H1 (cell line): ENCODE results near the gene THAP2. TPM values are rescaled to one million over a fixed set of nuclear protein-coding genes. Genes with fewer than 3 reads are reported as not detected.

Experiments used
- BACH1 ChIP-seq: IDR thresholded peaks from 2 replicates; pipeline ENCODE4 v1.6.1; 2012; ENCODE audit warnings: low read length, improper control_type of control experiment
- BRCA1 ChIP-seq: IDR thresholded peaks from 2 replicates; pipeline ENCODE4 v1.6.1; 2012; ENCODE audit warnings: low read depth, low read length, improper control_type of control experiment
- HDAC2 ChIP-seq, 2 experiments: fragments of 300-600 bp in 1 of 2; sonication (generic) in 1 of 2; IDR thresholded peaks; 2 replicates each; pipeline ENCODE4 v1.6.1; 2011 to 2012; ENCODE audit warnings: low read depth in 2 of 2, low read length in 2 of 2, mild to moderate bottlenecking in 2 of 2, moderate library complexity in 2 of 2, borderline replicate concordance in 1 of 2, inconsistent platforms in 1 of 2
- polyA plus RNA-seq, 7 experiments: library from polyadenylated mRNA; depleted of rRNA in 3 of 7; stranded (reverse) in 5 of 7; unstranded in 2 of 7; fragments of >200 nt in 5 of 7; fragments of 200-250 nt in 2 of 7; gene quantifications; 1 replicate in 5 of 7; 2 replicates in 1 of 7; 4 replicates in 1 of 7; pipeline versions ENCODE4 v1.2.1 to v1.2.3, GENCODE V29; 2011 to 2013; ENCODE audit warnings: missing spikeins in 2 of 7, mixed read lengths in 2 of 7
- total RNA-seq: library from RNA; stranded (reverse); fragmentation: NEBNext Ultra II Directional; extraction: Animal tissue kit (Norgen Biotek cat#: 25700); gene quantifications from 2 replicates; pipeline ENCODE4 v1.2.1, GENCODE V29; 2021
- TF ChIP-seq, protein P1 (sequence below), 3 experiments: IDR thresholded peaks; 1 replicate in 2 of 3; 2 replicates in 1 of 3; pipeline versions ENCODE4 v1.5.1 to v1.6.1; 2011; ENCODE audit warnings: low read length in 3 of 3, mild to moderate bottlenecking in 3 of 3, inconsistent platforms in 2 of 3, low read depth in 1 of 3, moderate library complexity in 1 of 3; ENCODE audit not compliant: insufficient read depth in 1 of 3; ENCODE audit errors: control extremely low read depth in 1 of 3
- TF ChIP-seq, protein P2 (sequence below): IDR thresholded peaks from 2 replicates; pipeline ENCODE4 v1.6.1; 2012; ENCODE audit warnings: inconsistent platforms

Gene THAP2
- total and polyA plus RNA-seq, 2 of the 8 experiments (the other 6 are each of a cell fraction or from before 2014, with no cell fraction given), result 1.8 to 5.3 TPM

DNA sequence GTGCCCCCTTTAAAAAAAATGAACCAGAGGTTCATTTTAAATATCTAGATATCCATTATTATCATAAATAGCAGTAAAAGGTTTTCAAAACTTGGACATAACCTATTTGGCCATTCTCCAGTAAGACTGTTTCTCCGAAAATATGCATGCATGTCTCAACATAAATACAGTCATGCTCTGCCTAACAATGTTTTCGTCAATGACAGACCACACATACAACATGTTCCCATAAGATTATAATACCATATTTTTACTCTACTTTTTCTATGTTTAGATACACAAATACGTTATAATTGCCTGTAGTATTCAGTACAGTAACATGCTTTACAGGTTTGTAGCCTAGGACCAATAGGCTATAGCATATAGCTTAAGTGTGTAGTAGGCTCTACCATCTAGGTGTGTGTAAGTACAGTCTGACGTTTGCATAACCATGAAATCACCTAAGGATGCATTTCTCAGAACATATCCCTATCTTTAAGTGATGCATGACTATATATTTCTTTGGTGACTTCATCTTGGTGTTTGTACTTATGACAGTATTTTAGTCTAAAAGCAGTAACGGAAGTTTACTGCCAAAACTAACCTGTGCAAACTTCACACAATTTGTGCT is 25.0 kb downstream of the THAP2 start (continued):
- TF ChIP-seq HDAC2 (IDR thresholded peaks at IDR 0.05; ENCODE audit: borderline replicate concordance in 1 of 2, low read depth in 2 of 2, low read length in 2 of 2) (no peak), BRCA1 (no peak), BACH1 (no peak)
- TF ChIP-seq, protein P1, sequence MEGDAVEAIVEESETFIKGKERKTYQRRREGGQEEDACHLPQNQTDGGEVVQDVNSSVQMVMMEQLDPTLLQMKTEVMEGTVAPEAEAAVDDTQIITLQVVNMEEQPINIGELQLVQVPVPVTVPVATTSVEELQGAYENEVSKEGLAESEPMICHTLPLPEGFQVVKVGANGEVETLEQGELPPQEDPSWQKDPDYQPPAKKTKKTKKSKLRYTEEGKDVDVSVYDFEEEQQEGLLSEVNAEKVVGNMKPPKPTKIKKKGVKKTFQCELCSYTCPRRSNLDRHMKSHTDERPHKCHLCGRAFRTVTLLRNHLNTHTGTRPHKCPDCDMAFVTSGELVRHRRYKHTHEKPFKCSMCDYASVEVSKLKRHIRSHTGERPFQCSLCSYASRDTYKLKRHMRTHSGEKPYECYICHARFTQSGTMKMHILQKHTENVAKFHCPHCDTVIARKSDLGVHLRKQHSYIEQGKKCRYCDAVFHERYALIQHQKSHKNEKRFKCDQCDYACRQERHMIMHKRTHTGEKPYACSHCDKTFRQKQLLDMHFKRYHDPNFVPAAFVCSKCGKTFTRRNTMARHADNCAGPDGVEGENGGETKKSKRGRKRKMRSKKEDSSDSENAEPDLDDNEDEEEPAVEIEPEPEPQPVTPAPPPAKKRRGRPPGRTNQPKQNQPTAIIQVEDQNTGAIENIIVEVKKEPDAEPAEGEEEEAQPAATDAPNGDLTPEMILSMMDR (IDR thresholded peaks at IDR 0.05; ENCODE audit: control extremely low read depth in 1 of 3, insufficient read depth in 1 of 3, low read depth in 1 of 3, low read length in 3 of 3), result no peak
- TF ChIP-seq, protein P2, sequence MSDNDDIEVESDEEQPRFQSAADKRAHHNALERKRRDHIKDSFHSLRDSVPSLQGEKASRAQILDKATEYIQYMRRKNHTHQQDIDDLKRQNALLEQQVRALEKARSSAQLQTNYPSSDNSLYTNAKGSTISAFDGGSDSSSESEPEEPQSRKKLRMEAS, result no peak
- TF ChIP-seq, all 59 proteins: peak for 0
